Measurements from ENCODE around the gene TEX264. TPM values are rescaled to one million over a fixed set of nuclear protein-coding genes. Genes with fewer than 3 reads are reported as not detected.
"Not testable (repeated sequence)": the region's sequence is repeated elsewhere in the genome, so short reads cannot be mapped to it uniquely, and the experiment has no call there.

The TEX264 gene
- polyA plus RNA-seq, 3 donors: 58.3 to 108 (median 80.8) TPM

GRCh38 chr3:51653409-51653808 lies 17.6 kb upstream of the TEX264 start:
- H3K27me3 ChIP-seq (ENCODE audit: control insufficient read depth in 2 of 2, insufficient read depth in 2 of 2, low read length in 2 of 2); H2AFZ ChIP-seq (ENCODE audit: insufficient read depth, low read depth, low read length, poor library complexity, severe bottlenecking); H3K4me2 ChIP-seq (replicated peaks; ENCODE audit: extremely low read depth, low read length, poor library complexity, severe bottlenecking); H3K9me3 ChIP-seq (replicated peaks in 1 of 2; ENCODE audit: control insufficient read depth in 1 of 2, insufficient read depth in 1 of 2, low read length in 2 of 2); H3K27ac Mint-ChIP-seq; H4K20me1 ChIP-seq (ENCODE audit: insufficient read depth, low read length); H3K9ac ChIP-seq (ENCODE audit: insufficient read depth, low read length, poor library complexity, severe bottlenecking); intact Hi-C loops (cut with micrococcal nuclease); H3K27ac ChIP-seq (ENCODE audit: low read depth in 1 of 2, low read length in 2 of 2); H3K79me2 ChIP-seq (ENCODE audit: insufficient read depth, low read length); DNase-seq; H3K9me3 Mint-ChIP-seq; H3K4me3 Mint-ChIP-seq; H3K27me3 Mint-ChIP-seq (ENCODE audit: low read depth in 3 of 3); H3K4me3 ChIP-seq (replicated peaks in 1 of 3; ENCODE audit: low read depth in 2 of 3, low read length in 3 of 3): not testable (repeated sequence)
- H3K4me1 ChIP-seq (ENCODE audit: control insufficient read depth in 1 of 2, insufficient read depth in 2 of 2, low read length in 2 of 2): peaks cover 23 to 24% of the 10 kb centered on the region in 2 donors
- Mint-ChIP-seq H3K36me3 (peaks cover 47% of the 10 kb centered on the region in 2 donors), H3K4me1 (peaks cover 34% of the 10 kb centered on the region)
- no CpG with 5 or more reads among the region's 2 CpGs for WGBS (ENCODE audit: insufficient coverage)
- peaks cover 7 to 21% of the 10 kb centered on the region in 2 donors for H3K36me3 ChIP-seq (replicated peaks in 1 of 2; ENCODE audit: control insufficient read depth in 1 of 2, insufficient read depth in 2 of 2, low read length in 2 of 2)

DNA sequence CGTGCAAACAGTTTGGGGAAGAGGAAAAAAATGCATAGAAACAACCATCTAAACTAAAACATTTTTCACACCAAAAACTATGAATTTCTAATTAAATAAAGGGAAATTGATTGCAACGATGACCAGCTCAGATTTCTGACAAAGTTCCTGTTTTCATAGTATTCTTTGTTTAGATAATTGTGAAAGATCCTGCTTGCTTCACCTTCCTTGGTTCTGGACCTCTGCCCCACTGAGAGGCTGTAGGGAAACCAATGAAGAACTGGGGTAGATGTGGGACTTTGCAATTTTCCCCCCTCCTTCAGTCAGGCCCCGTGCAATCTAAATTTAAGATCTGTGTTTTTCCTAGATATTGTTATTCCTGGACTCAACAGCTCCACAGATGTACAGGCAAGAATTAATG lies 13.8 kb upstream of the TEX264 start:
- Histone ChIP-seq H3K9me3 (replicated peaks in 1 of 2; ENCODE audit: control insufficient read depth in 1 of 2, insufficient read depth in 1 of 2, low read length in 2 of 2) (no peaks in the 10 kb centered on the region), H3K4me2 (replicated peaks; ENCODE audit: extremely low read depth, low read length, poor library complexity, severe bottlenecking) (peak overlapping the region; percentile 40), H3K36me3 (replicated peaks in 1 of 2; ENCODE audit: control insufficient read depth in 1 of 2, insufficient read depth in 2 of 2, low read length in 2 of 2) (peaks cover 20 to 50% of the 10 kb centered on the region in 2 donors), H2AFZ (ENCODE audit: insufficient read depth, low read depth, low read length, poor library complexity, severe bottlenecking) (no peak overlapping the region), H3K4me3 (replicated peaks in 1 of 3; ENCODE audit: low read depth in 2 of 3, low read length in 3 of 3) (peak overlapping the region in 1 of 3 experiments; percentile 48), H3K79me2 (ENCODE audit: insufficient read depth, low read length) (no peaks in the 10 kb centered on the region), H3K4me1 (ENCODE audit: control insufficient read depth in 1 of 2, insufficient read depth in 2 of 2, low read length in 2 of 2) (peaks cover 23 to 24% of the 10 kb centered on the region in 2 donors), H3K9ac (ENCODE audit: insufficient read depth, low read length, poor library complexity, severe bottlenecking) (no peak overlapping the region), H3K27me3 (ENCODE audit: control insufficient read depth in 2 of 2, insufficient read depth in 2 of 2, low read length in 2 of 2) (no peaks in the 10 kb centered on the region), H4K20me1 (ENCODE audit: insufficient read depth, low read length) (no peaks in the 10 kb centered on the region), H3K27ac (ENCODE audit: low read depth in 1 of 2, low read length in 2 of 2) (peak overlapping the region; percentile 38 to 72)
- peaks cover 0 to 2% (median under 1%) of the 10 kb centered on the region in 7 donors for H3K9me3 Mint-ChIP-seq
- peak; percentile 38 to 75 (median 53) for DNase-seq
- H3K27me3 Mint-ChIP-seq (ENCODE audit: low read depth in 3 of 3): peaks cover 0 to 1% (median 0%) of the 10 kb centered on the region in 3 donors
- H3K36me3 Mint-ChIP-seq: peaks cover 46 to 50% of the 10 kb centered on the region in 2 donors
- intact Hi-C loops (cut with micrococcal nuclease): no loop called here
- H3K4me1 Mint-ChIP-seq: peaks cover 35% of the 10 kb centered on the region
- peak overlapping the region; percentile 34 to 64 for H3K4me3 Mint-ChIP-seq
- TF ChIP-seq CTCF (IDR thresholded peaks at IDR 0.05): no peak
- peak overlapping the region; percentile 72 to 91 (median 83) for H3K27ac Mint-ChIP-seq
- WGBS (ENCODE audit: insufficient coverage): no CpG with 5 or more reads among the region's 3 CpGs
